Kidney epithelial cell (primary cell): ENCODE measurements around the gene ARSG. TPM values are rescaled to one million over a fixed set of nuclear protein-coding genes. Genes with fewer than 3 reads are reported as not detected.

Source experiments
- DNase-seq: peaks from one replicate; pipeline ENCODE4 v3.0.0-alpha.2; 2010; ENCODE audit warnings: low read depth
- H3K27me3 ChIP-seq: 2 replicates; pipeline ENCODE4 v1.6.0; 2011; ENCODE audit warnings: low read length; ENCODE audit not compliant: control insufficient read depth, insufficient read depth
- H3K36me3 ChIP-seq: 2 replicates; pipeline ENCODE4 v1.5.1; 2011; ENCODE audit warnings: low read length; ENCODE audit not compliant: control insufficient read depth, insufficient read depth
- H3K4me3 ChIP-seq: 2 replicates; pipeline ENCODE4 v1.5.1; 2011; ENCODE audit warnings: low read depth, mild to moderate bottlenecking, control low read depth, low read length
- CTCF ChIP-seq: IDR thresholded peaks from 2 replicates; pipeline ENCODE4 v1.5.1; 2011; ENCODE audit warnings: mild to moderate bottlenecking, moderate library complexity, low read length, control low read depth, inconsistent platforms; ENCODE audit not compliant: insufficient read depth, poor library complexity, severe bottlenecking
- total RNA-seq: library from RNA; depleted of rRNA; stranded (reverse); fragments of >200 nt; gene quantifications from 2 replicates; pipeline ENCODE4 v1.2.3, GENCODE V29; 2015

ARSG gene
- total RNA-seq, 1 donor from 2014 or later, result 2.9 TPM

- no peak for DNase-seq
- TF ChIP-seq CTCF, result no peak
- Histone ChIP-seq H3K4me3 (no peak overlapping the region), H3K36me3 (no peaks in the 10 kb centered on the region), H3K27me3 (no peaks in the 10 kb centered on the region)
Observed at GRCh38 chr17:68468788-68469187, 177.5 kb downstream of the ARSG start.

Other genes with a start within 250 kb of the ARSG start
- 94.0 and 99.7 TPM in 2 replicates for gene AMZ2, start 43.5 kb upstream of the ARSG start, total RNA-seq
- 0.38 and 1.3 TPM in 2 replicates for gene SLC16A6, start 368 bp upstream of the ARSG start, total RNA-seq
- 49.9 and 90.6 TPM in 2 replicates for gene WIPI1, start 166.0 kb downstream of the ARSG start, total RNA-seq
- gene PRKAR1A, start 220.9 kb downstream of the ARSG start, total RNA-seq, result 232 and 233 TPM in 2 replicates